ENCODE results near the gene ETDC. TPM values are rescaled to one million over a fixed set of nuclear protein-coding genes. Genes with fewer than 3 reads are reported as not detected.

The ETDC gene
- total RNA-seq, 2 experiments from 2014 or later: not detected

- intact Hi-C loops (cut with DNase I, micrococcal nuclease): no loop called here
- Histone ChIP-seq H3K4me1 (ENCODE audit: insufficient read depth, low read length) (peaks cover 15% of the 10 kb centered on the region), H3K4me3 (ENCODE audit: low read length) (peak overlapping the region; percentile 69), H3K9me3 (ENCODE audit: control insufficient read depth in 1 of 2, insufficient read depth in 1 of 2, low read length in 2 of 2) (no peaks in the 10 kb centered on the region), H3K36me3 (ENCODE audit: insufficient read depth, low read length) (peaks cover 5% of the 10 kb centered on the region), H3K27ac (ENCODE audit: low read depth in 1 of 2, low read length in 2 of 2) (peak overlapping the region; percentile 30 to 55), H3K27me3 (ENCODE audit: control insufficient read depth in 1 of 2, insufficient read depth in 2 of 2, low read length in 2 of 2) (no peaks in the 10 kb centered on the region)
- peak; percentile 24 to 79 (median 51) for DNase-seq
- Mint-ChIP-seq H3K9me3 (no peaks in the 10 kb centered on the region), H3K27me3 (no peaks in the 10 kb centered on the region), H3K27ac (peak overlapping the region; percentile 87), H3K4me3 (peak overlapping the region; percentile 89), H3K36me3 (ENCODE audit: low read depth) (peaks cover 35% of the 10 kb centered on the region), H3K4me1 (ENCODE audit: low read depth) (peaks cover 29% of the 10 kb centered on the region)
- peak; percentile 31 for TF ChIP-seq CTCF (IDR thresholded peaks at IDR 0.05)
- peak; percentile 98 for ATAC-seq (ENCODE audit: poor library complexity)
- ChIA-PET CTCF (interaction anchor here (0.7 kb wide), 1 partner anchor 51 kb away, joined by 3 read pairs; no protein-coding TSS in a partner anchor), POLR2A (interaction anchor here (0.6 to 1.3 kb wide), 6 partner anchors 10 to 226 kb away, joined by 3 to 4 read pairs (median 3); partner anchors contain the start of genes INTS6L and SMIM10L2A)
These were observed 13.9 kb upstream of the ETDC start for GRCh38 chrX:135295238-135295943.

DNA sequence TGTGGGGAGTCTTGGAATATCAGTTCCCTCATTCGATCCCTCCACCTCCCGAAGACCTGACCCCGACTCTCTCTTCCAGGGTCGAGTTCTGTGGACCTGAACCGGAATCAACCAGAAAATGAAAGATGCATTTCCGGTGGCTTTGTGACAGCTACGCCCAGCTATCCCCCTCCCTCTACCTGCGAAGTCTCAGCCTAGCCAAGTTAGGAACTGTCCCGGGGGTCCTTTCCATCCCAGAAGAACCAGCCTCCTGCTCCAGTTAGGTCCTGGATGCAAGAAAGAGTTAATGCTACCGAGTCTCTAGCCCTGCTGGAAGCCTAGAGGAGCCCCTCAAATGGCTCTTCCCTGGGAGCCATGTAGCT, 13.4 kb upstream of the ETDC start:
- ATAC-seq (ENCODE audit: poor library complexity) (peak; percentile 75), DNase-seq (peak in 1 of 14 experiments; percentile 4)
- Mint-ChIP-seq H3K36me3 (ENCODE audit: low read depth) (peaks cover 35% of the 10 kb centered on the region), H3K27ac (peak overlapping the region; percentile 87), H3K9me3 (no peaks in the 10 kb centered on the region), H3K4me1 (ENCODE audit: low read depth) (peaks cover 29% of the 10 kb centered on the region), H3K4me3 (peak overlapping the region; percentile 89), H3K27me3 (no peaks in the 10 kb centered on the region)
- ChIA-PET CTCF (interaction anchor here (0.7 kb wide), 1 partner anchor 51 kb away, joined by 3 read pairs; no protein-coding TSS in a partner anchor), POLR2A (interaction anchor here (0.6 to 1.3 kb wide), 6 partner anchors 10 to 225 kb away, joined by 3 to 4 read pairs (median 3); partner anchors contain the start of genes INTS6L and SMIM10L2A)
- Histone ChIP-seq H3K27ac (ENCODE audit: low read depth in 1 of 2, low read length in 2 of 2) (peak overlapping the region; percentile 30 to 55), H3K4me1 (ENCODE audit: insufficient read depth, low read length) (peaks cover 15% of the 10 kb centered on the region), H3K4me3 (ENCODE audit: low read length) (peak overlapping the region; percentile 69), H3K9me3 (ENCODE audit: control insufficient read depth in 1 of 2, insufficient read depth in 1 of 2, low read length in 2 of 2) (no peaks in the 10 kb centered on the region), H3K27me3 (ENCODE audit: control insufficient read depth in 1 of 2, insufficient read depth in 2 of 2, low read length in 2 of 2) (no peaks in the 10 kb centered on the region), H3K36me3 (ENCODE audit: insufficient read depth, low read length) (peaks cover 3% of the 10 kb centered on the region)
- no peak for TF ChIP-seq CTCF (IDR thresholded peaks at IDR 0.05)
- intact Hi-C loops (cut with DNase I, micrococcal nuclease): no loop called here

- intact Hi-C loops (cut with DNase I, micrococcal nuclease): no loop called here
- no peak for DNase-seq
- Mint-ChIP-seq H3K4me1 (ENCODE audit: low read depth) (peaks cover 5% of the 10 kb centered on the region), H3K27ac (no peak overlapping the region), H3K4me3 (no peak overlapping the region), H3K9me3 (no peaks in the 10 kb centered on the region), H3K27me3 (no peaks in the 10 kb centered on the region), H3K36me3 (ENCODE audit: low read depth) (peaks cover 3% of the 10 kb centered on the region)
- ChIA-PET CTCF (no interaction called here), POLR2A (no interaction called here)
- Histone ChIP-seq H3K9me3 (ENCODE audit: control insufficient read depth in 1 of 2, insufficient read depth in 1 of 2, low read length in 2 of 2) (no peaks in the 10 kb centered on the region), H3K27ac (ENCODE audit: low read depth in 1 of 2, low read length in 2 of 2) (no peak overlapping the region), H3K36me3 (ENCODE audit: insufficient read depth, low read length) (no peaks in the 10 kb centered on the region), H3K4me1 (ENCODE audit: insufficient read depth, low read length) (no peaks in the 10 kb centered on the region), H3K27me3 (ENCODE audit: control insufficient read depth in 1 of 2, insufficient read depth in 2 of 2, low read length in 2 of 2) (no peaks in the 10 kb centered on the region), H3K4me3 (ENCODE audit: low read length) (no peak overlapping the region)
- ATAC-seq (ENCODE audit: poor library complexity): no peak
- no peak for TF ChIP-seq CTCF (IDR thresholded peaks at IDR 0.05)
These were observed 6.9 kb upstream of the ETDC start for GRCh38 chrX:135302269-135302873.
